IMR-90 (cell line): ENCODE results near the gene MAFF. TPM values are rescaled to one million over a fixed set of nuclear protein-coding genes. Genes with fewer than 3 reads are reported as not detected.

ENCODE experiments used
- ATAC-seq: fragments of 200-7000 bp; cut with Tn5 transposase; 2 replicates; pipeline ENCODE4 v1.9.1; 2020; ENCODE audit warnings: low read depth, mild to moderate bottlenecking, moderate library complexity
- BruUV-seq: library from RNA; stranded (reverse); fragments of 400-500 nt; replicated peaks from 2 replicates; lab custom pipeline; 2021; lab: Mats Ljungman, UMichigan
- CTCF ChIA-PET: fragments of 300-600 bp; formaldehyde crosslinking; extraction: SDS; loops from one replicate; lab custom pipeline; 2021; ENCODE audit warnings: antibody characterized with exemption; lab: Yijun Ruan, JAX
- POLR2A ChIA-PET: fragments of 300-600 bp; sonication (Branson Sonifier 250); formaldehyde crosslinking; loops from one replicate; lab custom pipeline; 2022; ENCODE audit warnings: antibody characterized with exemption; ENCODE audit not compliant: unreplicated experiment; lab: Charles Lee
- DNase-seq: peaks from one replicate; pipeline ENCODE4 v3.0.0; 2013
- H2AFZ ChIP-seq: replicated peaks from 2 replicates; pipeline ENCODE3; 2013; ENCODE audit warnings: low read length, mild to moderate bottlenecking; ENCODE audit not compliant: poor library complexity
- H2AK5ac ChIP-seq: 2 replicates; pipeline ENCODE4 v1.6.1; 2013; ENCODE audit warnings: low read depth, low read length, inconsistent platforms
- H2AK9ac ChIP-seq: replicated peaks from 2 replicates; pipeline ENCODE3; 2013; ENCODE audit warnings: mild to moderate bottlenecking, low read depth, low read length, moderate library complexity; ENCODE audit not compliant: poor library complexity
- H2BK120ac ChIP-seq: 2 replicates; pipeline ENCODE4 v1.6.1; 2013; ENCODE audit warnings: low read depth, low read length, inconsistent platforms
- H2BK15ac ChIP-seq: 3 replicates; pipeline ENCODE4 v1.6.1; 2013; ENCODE audit warnings: low read depth, low read length, inconsistent platforms
- H2BK20ac ChIP-seq: 2 replicates; pipeline ENCODE4 v1.6.1; 2013; ENCODE audit warnings: low read depth, mild to moderate bottlenecking, inconsistent platforms, low read length, moderate library complexity
- H2BK5ac ChIP-seq: 2 replicates; pipeline ENCODE4 v1.6.1; 2013; ENCODE audit warnings: mild to moderate bottlenecking, low read depth, low read length, inconsistent platforms; ENCODE audit not compliant: poor library complexity, severe bottlenecking
- H3K14ac ChIP-seq: replicated peaks from 2 replicates; pipeline ENCODE4 v1.6.1; 2013; ENCODE audit warnings: low read depth, low read length, inconsistent platforms
- H3K18ac ChIP-seq: 2 replicates; pipeline ENCODE4 v1.6.1; 2013; ENCODE audit warnings: low read depth, low read length, control low read depth
- H3K23ac ChIP-seq: 2 replicates; pipeline ENCODE4 v1.6.1; 2013; ENCODE audit warnings: low read depth, low read length, inconsistent platforms
- H3K27ac ChIP-seq: 2 replicates; pipeline ENCODE4 v1.5.1; 2013; ENCODE audit warnings: mild to moderate bottlenecking, control low read depth, low read length; ENCODE audit not compliant: insufficient read depth
- H3K27me3 ChIP-seq: 2 replicates; pipeline ENCODE4 v1.6.1; 2013; ENCODE audit warnings: low read length; ENCODE audit not compliant: control insufficient read depth, insufficient read depth
- H3K36me3 ChIP-seq: 2 replicates; pipeline ENCODE4 v1.6.1; 2013; ENCODE audit warnings: low read length, mixed read lengths; ENCODE audit not compliant: control insufficient read depth, insufficient read depth
- H3K4ac ChIP-seq: 2 replicates; pipeline ENCODE4 v1.6.1; 2013; ENCODE audit warnings: low read depth, low read length, inconsistent platforms
- H3K4me1 ChIP-seq: 2 replicates; pipeline ENCODE4 v1.6.1; 2013; ENCODE audit warnings: low read length, mixed read lengths; ENCODE audit not compliant: control insufficient read depth, insufficient read depth
- H3K4me2 ChIP-seq: 2 replicates; pipeline ENCODE4 v1.6.1; 2013; ENCODE audit warnings: low read depth, mild to moderate bottlenecking, control low read depth, low read length, moderate library complexity
- H3K4me3 ChIP-seq: 2 replicates; pipeline ENCODE4 v1.5.1; 2013; ENCODE audit warnings: low read depth, mild to moderate bottlenecking, control low read depth, low read length, moderate library complexity; ENCODE audit not compliant: insufficient read depth
- H3K56ac ChIP-seq: 2 replicates; pipeline ENCODE4 v1.6.1; 2013; ENCODE audit warnings: low read length, inconsistent platforms; ENCODE audit not compliant: insufficient read depth; ENCODE audit errors: extremely low read depth
- H3K79me1 ChIP-seq, 2 experiments: 2 replicates each; pipeline ENCODE4 v1.6.1; 2013; ENCODE audit warnings: low read length in 2 of 2, inconsistent platforms in 1 of 2, low read depth in 1 of 2
- H3K9ac ChIP-seq: 2 replicates; pipeline ENCODE4 v1.6.1; 2013; ENCODE audit warnings: low read depth, low read length, control low read depth
- H3K9me1 ChIP-seq: 2 replicates; pipeline ENCODE4 v1.6.1; 2013; ENCODE audit warnings: low read length, inconsistent platforms; ENCODE audit not compliant: insufficient read depth
- H3K9me3 ChIP-seq: 2 replicates; pipeline ENCODE4 v1.6.1; 2013; ENCODE audit warnings: low read length; ENCODE audit not compliant: control insufficient read depth, insufficient read depth
- H4K20me1 ChIP-seq: 2 replicates; pipeline ENCODE4 v1.6.1; 2013; ENCODE audit warnings: low read length, inconsistent platforms; ENCODE audit not compliant: insufficient read depth
- H4K5ac ChIP-seq: 2 replicates; pipeline ENCODE4 v1.6.1; 2013; ENCODE audit warnings: mild to moderate bottlenecking, low read depth, low read length, control low read depth
- H4K8ac ChIP-seq, 2 experiments: 2 replicates each; pipeline ENCODE4 v1.6.1; 2013; ENCODE audit warnings: low read depth in 2 of 2, low read length in 2 of 2, control low read depth in 1 of 2, inconsistent platforms in 1 of 2
- H4K91ac ChIP-seq: 2 replicates; pipeline ENCODE4 v1.6.1; 2013; ENCODE audit warnings: low read depth, low read length, inconsistent platforms; ENCODE audit not compliant: insufficient read depth
- BHLHE40 ChIP-seq: fragments of 150-350 bp; IDR thresholded peaks from 2 replicates; pipeline ENCODE4 v1.6.1; 2016; ENCODE audit warnings: mild to moderate bottlenecking, low read depth, low read length
- CEBPB ChIP-seq: IDR thresholded peaks from 2 replicates; pipeline ENCODE4 v1.6.1; 2012; ENCODE audit warnings: low read depth, low read length, improper control_type of control experiment
- CHD1 ChIP-seq: IDR thresholded peaks from 2 replicates; pipeline ENCODE4 v1.6.1; 2012; ENCODE audit warnings: low read depth, low read length, improper control_type of control experiment
- ELK1 ChIP-seq: fragments of 150-350 bp; IDR thresholded peaks from 2 replicates; pipeline ENCODE4 v1.6.1; 2016; ENCODE audit warnings: low read depth, mild to moderate bottlenecking, low read length, moderate library complexity, borderline replicate concordance
- FOS ChIP-seq: fragments of 150-350 bp; IDR thresholded peaks from 2 replicates; pipeline ENCODE4 v1.6.1; 2016; ENCODE audit warnings: low read depth, low read length
- MAFK ChIP-seq: IDR thresholded peaks from 2 replicates; pipeline ENCODE4 v1.6.1; 2012; ENCODE audit warnings: low read depth, low read length, improper control_type of control experiment
- MAZ ChIP-seq: IDR thresholded peaks from 2 replicates; pipeline ENCODE4 v1.6.1; 2012; ENCODE audit warnings: low read depth, mild to moderate bottlenecking, low read length, improper control_type of control experiment, moderate library complexity, borderline replicate concordance
- MXI1 ChIP-seq: IDR thresholded peaks from 2 replicates; pipeline ENCODE4 v1.6.1; 2012; ENCODE audit warnings: low read depth, mild to moderate bottlenecking, low read length, moderate library complexity, borderline replicate concordance
- NFE2L2 ChIP-seq: fragments of 150-350 bp; IDR thresholded peaks from 2 replicates; pipeline ENCODE4 v1.6.1; 2016; ENCODE audit warnings: low read depth, mild to moderate bottlenecking, low read length
- POLR2A ChIP-seq: IDR thresholded peaks from 2 replicates; pipeline ENCODE4 v1.6.1; 2012; ENCODE audit warnings: mild to moderate bottlenecking, low read depth, low read length
- RAD21 ChIP-seq: IDR thresholded peaks from 2 replicates; pipeline ENCODE4 v1.6.1; 2012; ENCODE audit warnings: low read length, improper control_type of control experiment
- RCOR1 ChIP-seq: IDR thresholded peaks from 2 replicates; pipeline ENCODE4 v1.6.1; 2012; ENCODE audit warnings: mild to moderate bottlenecking, low read length, improper control_type of control experiment; ENCODE audit not compliant: insufficient replicate concordance
- RFX5 ChIP-seq: IDR thresholded peaks from 2 replicates; pipeline ENCODE4 v1.8.0; 2012; ENCODE audit warnings: low read depth, mild to moderate bottlenecking, low read length, moderate library complexity
- SMC3 ChIP-seq: fragments of 150-350 bp; IDR thresholded peaks from 2 replicates; pipeline ENCODE4 v1.6.1; 2016; ENCODE audit warnings: low read depth, mild to moderate bottlenecking, antibody characterized with exemption, low read length, moderate library complexity
- WGBS, 2 experiments: methylation state at CpG; one replicate each; pipeline versions ENCODE4 v1.1.5 to v1.1.7; 2013; ENCODE audit warnings: missing lambda C conversion rate in 2 of 2; ENCODE audit not compliant: insufficient read length in 1 of 2; ENCODE audit errors: extremely low coverage in 2 of 2; 5-methylcytosine and 5-hydroxymethylcytosine counted together
- dilution Hi-C: fragments of 300-500 bp; cut with HindIII; formaldehyde crosslinking; loops from one replicate; pipeline ENCODE4 v1.14.3; 2018; ENCODE audit warnings: low sequenced_read_pairs; ENCODE audit not compliant: unreplicated experiment
- in situ Hi-C: fragments of 300-500 bp; cut with MboI; formaldehyde crosslinking; loops from 3 replicates; pipeline ENCODE4 v1.14.3; 2019; ENCODE audit warnings: low sequenced_read_pairs, inconsistent platforms, mixed read lengths
- intact Hi-C: fragments of 100-400 bp; cut with micrococcal nuclease; formaldehyde crosslinking; loops from 2 replicates; pipeline ENCODE4 v1.10.0; 2022
- polyA plus RNA-seq, 3 experiments: library from polyadenylated mRNA; depleted of rRNA; stranded (reverse); fragments of >200 nt; gene quantifications; 2 replicates each; pipeline ENCODE4 v1.2.3, GENCODE V29; 2012; ENCODE audit warnings: low replicate concordance in 1 of 3
- total RNA-seq: library from RNA; depleted of rRNA; stranded (reverse); fragments of >200 nt; gene quantifications from 2 replicates; pipeline ENCODE4 v1.2.3, GENCODE V29; 2012
- TF ChIP-seq, protein P1 (sequence below): fragments of 150-350 bp; IDR thresholded peaks from 2 replicates; pipeline ENCODE4 v1.6.1; 2017; ENCODE audit warnings: mild to moderate bottlenecking, antibody characterized with exemption, low read length, low read depth

The MAFF gene
- total and polyA plus RNA-seq, 2 of the 4 experiments (the other 2 are of a cell fraction): 18.3 to 25.9 TPM

DNA sequence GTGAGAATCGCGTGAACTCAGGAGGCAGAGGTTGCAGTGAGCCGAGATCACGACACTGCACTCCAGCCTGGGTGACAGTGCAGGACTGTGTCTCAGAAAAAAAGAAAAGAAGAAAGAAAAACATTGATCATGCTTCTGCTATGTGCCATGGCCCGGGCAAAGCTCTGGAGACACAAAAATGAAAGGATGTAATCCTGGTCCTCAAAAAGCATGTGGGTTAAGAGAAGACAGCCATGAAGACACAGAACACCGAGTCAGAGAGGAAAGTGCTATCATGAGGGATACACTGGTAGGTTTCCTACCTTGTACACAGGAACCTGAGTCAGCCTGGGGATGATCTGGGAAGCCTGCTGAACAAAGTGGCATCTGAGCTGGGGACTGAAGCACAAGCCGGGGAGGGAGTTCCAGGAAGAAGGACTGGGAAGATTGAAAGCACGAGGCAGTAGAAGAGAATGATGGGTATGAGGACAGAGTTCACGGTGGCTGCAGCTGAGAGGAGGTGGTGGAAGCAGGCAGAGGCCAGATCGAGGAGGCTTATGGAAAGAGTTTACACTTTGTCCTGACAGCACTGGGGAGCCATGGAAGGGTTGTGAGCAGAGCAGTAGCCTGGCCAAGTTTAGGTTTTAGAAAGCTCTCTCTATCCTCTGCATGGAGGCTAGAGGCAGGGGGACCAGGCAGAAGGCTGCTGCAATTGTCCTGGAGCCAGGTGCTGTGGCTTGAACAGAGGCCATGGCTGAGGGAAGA lies 9.9 kb upstream of the MAFF start (continued):
- TF ChIP-seq POLR2A: no peak
- TF ChIP-seq CHD1: no peak

- WGBS, 2 experiments: no CpG with 5 or more reads among the region's 3 CpGs
- H3K9me1 ChIP-seq: peaks cover 14% of the 10 kb centered on the region
- peak overlapping the region; percentile 52; the same call in 1 of the 2 replicates for H2BK120ac ChIP-seq
- no peak overlapping the region for H3K4me2 ChIP-seq
- no peaks in the 10 kb centered on the region for H3K27me3 ChIP-seq
- H3K56ac ChIP-seq: no peak overlapping the region
- H3K36me3 ChIP-seq: no peaks in the 10 kb centered on the region
- in situ Hi-C loops (no loop called here), intact Hi-C loops (no loop called here), dilution Hi-C loops (no loop called here)
- H4K8ac ChIP-seq: no peak overlapping the region; a peak in 1 of 4 replicates
- H3K4ac ChIP-seq: peak overlapping the region; percentile 64; the same call in 1 of the 2 replicates
- H4K5ac ChIP-seq: no peak overlapping the region
- DNase-seq: no peak
- H3K4me3 ChIP-seq: no peak overlapping the region
- H2AK5ac ChIP-seq: peak overlapping the region; percentile 84
- ATAC-seq: no peak
- H3K9ac ChIP-seq: no peak overlapping the region
- H3K9me3 ChIP-seq: no peaks in the 10 kb centered on the region
- peak overlapping the region; percentile 23 for H2AK9ac ChIP-seq
- H2BK5ac ChIP-seq: no peak overlapping the region
- no peaks in the 10 kb centered on the region for H3K79me1 ChIP-seq
- BruUV-seq: no TSS peak
- no peak overlapping the region for H2BK15ac ChIP-seq
- H2BK20ac ChIP-seq: no peak overlapping the region
- no peak overlapping the region for H3K23ac ChIP-seq
- CTCF ChIA-PET: no interaction called here
- POLR2A ChIA-PET: no interaction called here
- no peaks in the 10 kb centered on the region for H4K20me1 ChIP-seq
- peak overlapping the region; percentile 51 for H2AFZ ChIP-seq
- H3K14ac ChIP-seq: no peak overlapping the region
- no peak overlapping the region for H3K27ac ChIP-seq
- H3K4me1 ChIP-seq: peaks cover 20% of the 10 kb centered on the region
- 0 out of 2 replicates have a peak overlapping the region, but pooled peaks have one; percentile 21 for H4K91ac ChIP-seq
- H3K18ac ChIP-seq: peak overlapping the region; percentile 15; the same call in 1 of the 2 replicates
- TF ChIP-seq, protein P1, sequence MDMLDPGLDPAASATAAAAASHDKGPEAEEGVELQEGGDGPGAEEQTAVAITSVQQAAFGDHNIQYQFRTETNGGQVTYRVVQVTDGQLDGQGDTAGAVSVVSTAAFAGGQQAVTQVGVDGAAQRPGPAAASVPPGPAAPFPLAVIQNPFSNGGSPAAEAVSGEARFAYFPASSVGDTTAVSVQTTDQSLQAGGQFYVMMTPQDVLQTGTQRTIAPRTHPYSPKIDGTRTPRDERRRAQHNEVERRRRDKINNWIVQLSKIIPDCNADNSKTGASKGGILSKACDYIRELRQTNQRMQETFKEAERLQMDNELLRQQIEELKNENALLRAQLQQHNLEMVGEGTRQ: no peak
- TF ChIP-seq MAZ: no peak
- no peak for TF ChIP-seq RCOR1
- no peak for TF ChIP-seq RAD21
- no peak for TF ChIP-seq BHLHE40
- no peak for TF ChIP-seq POLR2A
- no peak for TF ChIP-seq NFE2L2
- TF ChIP-seq CEBPB: no peak
- TF ChIP-seq CHD1: no peak
- TF ChIP-seq MXI1: no peak
- TF ChIP-seq FOS: no peak
- no peak for TF ChIP-seq ELK1
- no peak for TF ChIP-seq MAFK
- TF ChIP-seq RFX5: no peak
- TF ChIP-seq SMC3: no peak
These were observed 9.3 kb upstream of the MAFF start for GRCh38 chr22:38192475-38192863.
